Endothelial cell of umbilical vein (primary cell): Measurements from ENCODE around the gene CACNA2D2. TPM values are rescaled to one million over a fixed set of nuclear protein-coding genes. Genes with fewer than 3 reads are reported as not detected.

ENCODE experiments used
- BruUV-seq: library from RNA; stranded (reverse); fragments of 400-500 nt; replicated peaks from 2 replicates; lab custom pipeline; 2021; lab: Mats Ljungman, UMichigan
- CTCF ChIA-PET: fragments of 300-600, 350-600 bp; sonication (Branson Sonifier 250); formaldehyde crosslinking; loops from one replicate; lab custom pipeline; 2021; ENCODE audit warnings: antibody characterized with exemption, inconsistent platforms; lab: Charles Lee
- POLR2A ChIA-PET: fragments of 300-600, 350-600 bp; sonication (Branson Sonifier 250); formaldehyde crosslinking; loops from one replicate; lab custom pipeline; 2021; ENCODE audit warnings: antibody characterized with exemption, inconsistent platforms; lab: Charles Lee
- DNase-seq: peaks from one replicate; pipeline ENCODE4 v3.0.0-alpha.2; 2011; ENCODE audit warnings: low read depth, low spot score
- FAIRE-seq: peaks from 2 replicates; lab custom pipeline; 2011; peaks lifted over from hg19 to GRCh38; lab: Jason Lieb, UNC
- H2AFZ ChIP-seq: 2 replicates; pipeline ENCODE4 v1.6.0; 2012; ENCODE audit warnings: low read depth, low read length, control low read depth, inconsistent platforms
- H3K27ac ChIP-seq: 2 replicates; pipeline ENCODE4 v1.5.1; 2011; ENCODE audit warnings: low read depth, mild to moderate bottlenecking, control low read depth, low read length, moderate library complexity; ENCODE audit not compliant: insufficient read depth
- H3K27me3 ChIP-seq, 2 experiments: 2 replicates each; pipeline versions ENCODE4 v1.6.0 to v1.6.1; 2011; ENCODE audit warnings: low read length in 2 of 2, mixed read lengths in 1 of 2; ENCODE audit not compliant: control insufficient read depth in 2 of 2, insufficient read depth in 2 of 2
- H3K36me3 ChIP-seq, 2 experiments: 2 replicates in 1 of 2; 3 replicates in 1 of 2; pipeline ENCODE4 v1.5.1; 2011; ENCODE audit warnings: low read length in 2 of 2, mild to moderate bottlenecking in 1 of 2, moderate library complexity in 1 of 2; ENCODE audit not compliant: control insufficient read depth in 2 of 2, insufficient read depth in 2 of 2; ENCODE audit errors: extremely low read depth in 1 of 2
- H3K4me1 ChIP-seq: 3 replicates; pipeline ENCODE4 v1.5.1; 2011; ENCODE audit warnings: mild to moderate bottlenecking, low read length; ENCODE audit not compliant: control insufficient read depth, insufficient read depth; ENCODE audit errors: extremely low read depth
- H3K4me2 ChIP-seq: 2 replicates; pipeline ENCODE4 v1.6.1; 2011; ENCODE audit warnings: low read length, control low read depth, mixed read lengths; ENCODE audit not compliant: insufficient read depth
- H3K4me3 ChIP-seq, 3 experiments: fragments of 200-600 bp in 1 of 3; sonication (generic), shearing (Covaris generic) in 1 of 3; replicated peaks in 1 of 3; 2 replicates each; pipeline ENCODE4 v1.5.1; 2011 to 2016; ENCODE audit warnings: control low read depth in 3 of 3, low read length in 3 of 3, mild to moderate bottlenecking in 2 of 3, inconsistent platforms in 1 of 3, low read depth in 1 of 3, moderate library complexity in 1 of 3; ENCODE audit not compliant: insufficient read depth in 1 of 3
- H3K79me2 ChIP-seq: 2 replicates; pipeline ENCODE4 v1.6.0; 2012; ENCODE audit warnings: low read length, inconsistent platforms; ENCODE audit not compliant: control insufficient read depth, insufficient read depth
- H3K9ac ChIP-seq: replicated peaks from 2 replicates; pipeline ENCODE3; 2011; ENCODE audit warnings: low read length, control low read depth; ENCODE audit not compliant: insufficient read depth; ENCODE audit errors: extremely low read depth
- H3K9me1 ChIP-seq: replicated peaks from 3 replicates; pipeline ENCODE4 v1.6.0; 2011; ENCODE audit warnings: mild to moderate bottlenecking, low read length; ENCODE audit not compliant: control insufficient read depth, insufficient read depth; ENCODE audit errors: extremely low read depth
- H3K9me3 ChIP-seq: replicated peaks from 2 replicates; pipeline ENCODE4 v1.5.1; 2012; ENCODE audit warnings: low read length, inconsistent platforms; ENCODE audit not compliant: control insufficient read depth, insufficient read depth
- H4K20me1 ChIP-seq: replicated peaks from 2 replicates; pipeline ENCODE3; 2011; ENCODE audit warnings: mild to moderate bottlenecking, low read length; ENCODE audit not compliant: control insufficient read depth, insufficient read depth; ENCODE audit errors: extremely low read depth
- CTCF ChIP-seq, 2 donors: IDR thresholded peaks; 1 replicate in 1 of 2; 2 replicates in 1 of 2; pipeline ENCODE4 v1.5.1; 2011; ENCODE audit warnings: low read length in 2 of 2, mild to moderate bottlenecking in 2 of 2, moderate library complexity in 2 of 2, control low read depth in 1 of 2, inconsistent platforms in 1 of 2, low read depth in 1 of 2; ENCODE audit not compliant: insufficient read depth in 1 of 2; ENCODE audit errors: extremely low read depth in 1 of 2
- EZH2 ChIP-seq: IDR thresholded peaks from 2 replicates; pipeline ENCODE4 v1.6.1; 2012; ENCODE audit warnings: borderline replicate concordance, low read depth, mild to moderate bottlenecking, moderate library complexity, low read length, inconsistent platforms; ENCODE audit not compliant: severe bottlenecking
- FOS ChIP-seq: IDR thresholded peaks from 2 replicates; pipeline ENCODE4 v1.6.1; 2011; ENCODE audit warnings: mild to moderate bottlenecking, low read length, moderate library complexity, borderline replicate concordance; ENCODE audit not compliant: insufficient read depth
- GATA2 ChIP-seq: IDR thresholded peaks from 2 replicates; pipeline ENCODE4 v1.7.0; 2011; ENCODE audit warnings: low read depth, mild to moderate bottlenecking, moderate library complexity, mixed read lengths, low read length; ENCODE audit not compliant: insufficient read length, insufficient read depth
- JUN ChIP-seq: IDR thresholded peaks from 2 replicates; pipeline ENCODE4 v1.6.1; 2011; ENCODE audit warnings: borderline replicate concordance, low read depth; ENCODE audit not compliant: insufficient read length, insufficient read depth
- MAX ChIP-seq: IDR thresholded peaks from 2 replicates; pipeline ENCODE4 v1.6.1; 2011; ENCODE audit not compliant: insufficient read depth, insufficient read length
- MYC ChIP-seq: IDR thresholded peaks from one replicate; pipeline ENCODE4 v1.6.1; 2011; ENCODE audit warnings: mild to moderate bottlenecking, low read depth, low read length
- POLR2A ChIP-seq: IDR thresholded peaks from 2 replicates; pipeline ENCODE4 v1.6.1; 2012; ENCODE audit warnings: low read depth, mild to moderate bottlenecking, control low read depth, low read length
- POLR2AphosphoS5 ChIP-seq: IDR thresholded peaks from 2 replicates; pipeline ENCODE4 v1.6.1; 2012; ENCODE audit warnings: low read depth, mild to moderate bottlenecking, control low read depth, low read length, moderate library complexity; ENCODE audit not compliant: insufficient read depth
- dilution Hi-C: fragments of 300-500 bp; cut with MboI; formaldehyde crosslinking; loops from one replicate; pipeline ENCODE4 v1.15.0; 2019; ENCODE audit warnings: low sequenced_read_pairs; ENCODE audit not compliant: extremely low pct_ligation_motif_present
- intact Hi-C: fragments of 100-400 bp; cut with micrococcal nuclease; formaldehyde crosslinking; loops from one replicate; pipeline ENCODE4 v1.10.0; 2022
- polyA plus RNA-seq, 4 experiments: library from polyadenylated mRNA; depleted of rRNA in 3 of 4; stranded (reverse) in 3 of 4; unstranded in 1 of 4; fragments of >200 nt; gene quantifications; 2 replicates each; pipeline versions ENCODE4 v1.2.1 to v1.2.3, GENCODE V29; 2011 to 2012; ENCODE audit warnings: missing spikeins in 1 of 4
- total RNA-seq: library from RNA; stranded (reverse); gene quantifications from 2 replicates; pipeline ENCODE4 v1.2.3, GENCODE V29; 2021

CACNA2D2 gene
- total and polyA plus RNA-seq, 2 donors (not counting 3 experiments of a cell fraction or from before 2014, with no cell fraction given), result 0.15 TPM; not detected in 1

DNA sequence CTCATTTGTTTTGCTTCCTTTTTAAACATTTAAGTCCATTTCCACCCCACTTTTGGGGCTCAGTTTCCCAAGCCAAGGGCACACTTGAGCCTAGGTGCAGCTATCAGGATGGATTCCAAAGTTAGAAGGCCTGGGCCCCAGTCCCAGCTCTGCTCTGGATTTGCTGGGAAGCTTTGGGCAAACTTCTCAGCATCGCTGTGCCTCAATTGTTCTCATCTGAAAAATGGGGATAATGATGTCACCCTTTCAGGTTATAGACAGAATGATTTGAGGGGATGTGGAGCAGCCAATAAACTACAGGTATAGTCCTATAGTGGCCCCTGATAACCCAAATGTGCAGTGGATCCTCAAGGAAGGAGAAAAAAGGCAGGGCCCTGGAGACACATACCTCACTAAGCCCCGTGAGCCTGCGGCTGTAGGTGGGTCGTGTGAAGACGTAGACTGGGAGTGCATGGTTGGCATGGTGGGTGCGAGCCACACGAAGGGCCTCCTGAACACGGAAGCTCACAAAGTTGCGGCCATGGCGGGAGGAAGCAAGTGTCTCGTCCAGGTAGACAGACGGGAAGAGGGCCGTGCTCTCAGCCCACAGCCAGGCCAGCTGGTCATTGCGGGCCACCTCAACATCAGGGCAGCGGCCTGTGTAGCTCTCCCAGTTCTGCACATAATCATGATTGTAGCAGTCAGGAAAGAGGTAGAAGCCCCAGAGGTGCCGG, 184.1 kb downstream of the CACNA2D2 start:
- BruUV-seq, result no TSS peak
- intact Hi-C loops, result no loop called here
- Histone ChIP-seq H3K4me1 (peaks cover 62% of the 10 kb centered on the region), H3K4me2 (peak overlapping the region; percentile 69), H3K27me3 (no peaks in the 10 kb centered on the region), H3K27ac (no peak overlapping the region), H3K9me1 (no peaks in the 10 kb centered on the region), H3K36me3 (peaks cover 17 to 46% of the 10 kb centered on the region in 2 experiments), H4K20me1 (no peaks in the 10 kb centered on the region), H3K4me3 (peak overlapping the region in 2 of 3 experiments; percentile 89), H3K9me3 (no peaks in the 10 kb centered on the region), H2AFZ (no peak overlapping the region), H3K79me2 (peaks cover 52% of the 10 kb centered on the region), H3K9ac (no peak overlapping the region)
- CTCF ChIA-PET, result interaction anchor here (1.2 to 1.7 kb wide), 2 partner anchors 9 to 16 kb away, joined by 3 to 4 read pairs; partner anchors contain the start of genes HYAL1 and TUSC2
- DNase-seq, result no peak
- no peak for FAIRE-seq
- TF ChIP-seq EZH2 (no peak), POLR2AphosphoS5 (no peak), FOS (no peak), GATA2 (no peak), JUN (no peak), POLR2A (no peak), MYC (no peak), CTCF (IDR thresholded peaks at IDR 0.05; ENCODE audit: extremely low read depth in 1 of 2, insufficient read depth in 1 of 2, low read depth in 1 of 2, low read length in 2 of 2) (no peak), MAX (no peak)
- dilution Hi-C loops, result no loop called here
- POLR2A ChIA-PET, result interaction anchor here (0.6 to 1.2 kb wide), 2 partner anchors 9 to 56 kb away, joined by 3 to 7 read pairs; partner anchors contain the start of gene TUSC2
